Fibroblast of skin of right quadriceps (primary cell): ENCODE data around the gene B4GALNT2.
"Not testable (repeated sequence)": the region's sequence is repeated elsewhere in the genome, so short reads cannot be mapped to it uniquely, and the experiment has no call there.

Experiments
- DNase-seq: peaks from one replicate; pipeline ENCODE4 v3.0.0-alpha.2; 2013

The B4GALNT2 gene

GRCh38 chr17:49184522-49184921 is 52.0 kb downstream of the B4GALNT2 start:
- DNase-seq = not testable (repeated sequence)

DNA sequence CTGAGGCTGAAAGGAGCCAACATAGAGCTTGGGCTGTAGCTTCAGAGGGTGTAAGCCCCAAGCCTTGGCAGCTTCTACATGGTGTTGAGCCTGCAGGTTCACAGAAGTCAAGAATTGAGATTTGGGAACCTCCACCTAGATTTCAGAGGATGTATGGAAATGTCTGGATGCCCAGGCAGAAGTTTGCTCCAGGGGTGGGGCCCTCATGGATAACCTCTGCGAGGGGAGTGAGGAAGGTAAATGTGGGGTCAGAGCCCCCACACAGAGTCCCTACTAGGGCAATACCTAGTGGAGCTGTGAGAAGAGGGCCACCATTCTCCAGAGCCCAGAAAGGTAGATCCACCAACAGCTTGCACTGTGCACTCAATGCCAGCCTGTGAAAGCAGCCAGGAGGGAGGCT is 52.8 kb downstream of the B4GALNT2 start:
- DNase-seq = not testable (repeated sequence)

DNA sequence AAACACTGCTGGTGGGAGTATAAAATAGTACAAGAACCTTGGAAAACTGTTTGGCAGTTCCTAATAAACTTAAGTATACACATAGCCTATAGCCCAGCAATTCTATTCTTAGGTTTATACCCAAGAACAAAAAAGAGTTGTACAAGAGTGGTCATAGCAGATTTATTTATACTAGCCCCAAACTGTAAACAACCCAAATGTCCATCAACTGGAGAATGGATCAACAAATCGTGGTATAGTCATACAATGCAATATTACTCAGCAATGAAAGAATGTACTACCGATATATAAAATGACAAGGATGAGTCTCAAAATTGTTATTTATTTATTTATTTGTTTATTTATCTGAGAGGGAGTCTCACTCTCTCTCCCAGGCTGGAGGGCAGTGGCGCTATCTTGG is 54.7 kb downstream of the B4GALNT2 start:
- no peak for DNase-seq

- DNase-seq = no peak
Observed at GRCh38 chr17:49190932-49191331, 58.4 kb downstream of the B4GALNT2 start.

- DNase-seq = no peak
Observed at GRCh38 chr17:49191409-49191916, 58.9 kb downstream of the B4GALNT2 start.

DNA sequence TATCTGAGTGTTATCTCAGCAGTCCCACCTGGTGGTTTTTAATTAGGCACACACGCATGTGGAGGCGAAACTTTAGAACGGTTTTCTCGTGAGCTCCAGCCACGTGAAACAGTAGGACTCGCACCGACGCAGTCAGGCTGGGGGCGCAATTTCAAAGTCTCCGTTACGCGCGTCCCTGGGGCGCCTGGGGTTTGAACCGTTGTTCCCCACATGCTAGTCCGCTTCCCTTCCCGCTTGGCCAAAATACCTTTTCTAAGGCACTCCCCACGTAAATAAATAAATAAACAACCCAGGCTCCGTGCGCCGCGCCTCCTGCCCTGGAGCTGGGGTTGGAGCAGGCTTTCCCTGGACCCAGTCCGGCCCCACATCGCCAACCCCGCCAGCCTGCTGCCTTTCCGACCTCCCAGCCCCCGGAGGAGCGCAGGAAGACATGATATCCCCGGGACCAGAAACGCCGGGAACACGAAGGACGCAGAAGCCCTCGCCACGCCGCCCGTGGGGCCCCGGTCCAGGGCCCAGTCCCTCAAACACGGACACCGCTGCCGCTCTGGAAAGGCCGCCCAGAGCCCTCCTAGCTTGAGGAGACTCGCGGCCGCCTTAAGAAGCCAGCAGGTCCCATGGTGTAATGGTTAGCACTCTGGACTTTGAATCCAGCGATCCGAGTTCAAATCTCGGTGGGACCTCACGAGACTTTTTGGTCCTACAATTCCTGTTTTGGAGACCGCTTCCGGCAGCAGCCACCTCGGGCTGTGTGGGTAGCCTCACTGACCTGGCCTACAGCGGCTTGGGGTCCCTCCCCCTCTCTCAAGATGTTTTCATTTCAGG is 59.6 kb downstream of the B4GALNT2 start:
- peak; percentile 86 for DNase-seq

DNA sequence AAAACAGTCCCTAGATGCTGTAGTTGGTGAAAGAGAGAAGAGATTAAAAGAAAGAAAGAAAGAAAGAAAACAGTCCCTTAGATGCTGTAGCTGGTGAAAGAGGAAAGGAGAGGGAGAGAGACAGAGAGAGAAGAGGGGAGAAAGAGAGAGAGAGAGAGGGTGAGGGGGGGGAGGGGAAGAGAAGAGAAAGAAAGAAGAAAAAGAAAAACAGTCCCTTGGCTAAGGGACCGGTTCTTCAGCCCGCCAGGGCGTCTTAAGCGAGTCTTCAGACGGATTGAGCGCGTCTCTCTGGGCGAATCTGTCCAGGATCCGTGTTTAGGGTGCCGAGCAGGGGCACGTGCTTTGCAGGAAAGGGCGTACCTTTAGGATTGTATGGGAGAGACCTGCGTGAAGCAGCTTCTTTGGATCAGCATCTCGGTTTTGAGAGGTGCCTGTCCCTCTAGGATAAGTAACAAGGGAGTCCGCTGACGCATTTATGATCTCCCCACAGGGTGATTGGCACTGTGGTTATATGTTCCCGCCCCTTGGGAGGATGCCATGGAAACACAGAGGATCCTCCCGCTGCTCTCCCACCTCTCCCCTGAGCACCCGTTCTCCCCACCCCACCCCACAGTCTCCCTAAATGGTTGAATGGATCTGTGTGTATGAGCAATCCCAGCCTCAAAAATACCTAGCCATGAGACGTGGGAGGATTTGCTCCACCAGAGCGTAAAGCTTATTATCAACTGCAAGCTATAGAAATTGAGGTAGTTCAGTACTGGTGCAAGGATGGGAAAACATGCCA is 61.1 kb downstream of the B4GALNT2 start:
- peak; percentile 65 for DNase-seq

DNA sequence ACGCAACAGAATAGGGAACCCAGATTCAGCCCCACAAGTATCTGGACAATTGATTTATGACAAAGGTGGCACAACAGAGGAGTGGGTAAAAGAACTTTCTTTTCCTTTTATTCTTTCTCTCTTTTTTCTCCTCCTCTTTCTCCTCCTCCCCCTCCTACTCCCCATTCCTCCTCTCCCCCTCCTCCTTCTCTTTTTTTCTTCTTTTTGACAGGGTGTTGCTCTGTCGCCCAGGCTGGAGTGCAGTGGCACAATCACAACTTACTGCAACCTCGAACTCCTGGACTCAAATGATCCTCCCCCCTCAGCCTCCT is 61.7 kb downstream of the B4GALNT2 start:
- no peak for DNase-seq

GRCh38 chr17:49195751-49196150 is 63.2 kb downstream of the B4GALNT2 start:
- no peak for DNase-seq

- DNase-seq = no peak
Observed at GRCh38 chr17:49196520-49196919, 64.0 kb downstream of the B4GALNT2 start.

DNA sequence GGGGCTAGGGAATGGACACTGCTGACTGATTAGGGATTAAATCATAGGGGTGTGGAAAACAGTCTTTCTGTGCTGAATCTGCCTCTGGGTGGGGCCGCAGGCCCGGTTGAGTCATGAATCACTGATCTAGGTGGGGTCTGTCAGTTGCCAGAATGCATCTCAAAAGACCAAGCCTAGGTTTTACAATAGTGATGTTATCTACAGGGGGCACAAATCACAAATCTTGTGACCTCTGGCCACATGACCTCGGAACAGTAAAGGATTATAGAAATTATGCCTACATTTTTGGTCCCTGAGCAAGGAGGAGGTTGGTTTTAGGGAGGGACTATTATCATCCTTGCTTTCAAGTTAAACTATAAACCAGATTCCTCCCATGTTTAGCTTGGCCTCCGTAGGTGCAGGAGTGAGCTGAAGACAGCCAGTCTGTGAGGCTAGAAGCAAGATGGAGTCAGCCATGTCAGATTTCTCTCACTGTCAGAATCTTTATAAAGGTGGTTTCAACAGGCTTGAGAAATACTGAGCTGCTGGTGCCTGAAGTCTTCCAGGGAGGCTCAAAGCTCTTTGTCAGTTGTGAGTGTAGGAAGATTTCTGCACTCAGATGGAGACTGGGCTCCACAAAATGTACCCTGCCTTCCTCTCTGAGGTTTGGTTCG is 64.9 kb downstream of the B4GALNT2 start:
- DNase-seq = no peak

DNA sequence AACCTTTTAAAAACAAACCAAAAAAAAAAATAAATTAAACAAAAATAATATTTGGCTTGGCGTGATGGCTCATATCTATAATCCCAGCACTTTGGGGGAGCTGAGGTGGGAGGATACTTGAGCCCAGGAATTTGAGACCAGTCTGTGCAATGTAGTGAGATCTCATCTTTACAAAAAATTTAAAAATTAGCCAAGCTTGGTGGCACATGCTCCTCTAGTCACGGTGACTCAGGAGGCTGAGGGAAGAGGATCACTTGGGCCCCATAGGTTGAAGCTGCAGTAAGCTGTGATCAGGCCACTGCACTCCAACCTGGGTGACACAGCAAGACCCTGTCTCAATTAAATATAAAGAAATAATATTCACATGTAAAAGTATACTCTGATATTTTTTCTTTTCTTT is 65.6 kb downstream of the B4GALNT2 start:
- DNase-seq = no peak

- DNase-seq = no peak
Observed at GRCh38 chr17:49200423-49201083, 68.0 kb downstream of the B4GALNT2 start.

- peak; percentile 74 for DNase-seq
Observed at GRCh38 chr17:49201481-49201927, 68.9 kb downstream of the B4GALNT2 start.

DNA sequence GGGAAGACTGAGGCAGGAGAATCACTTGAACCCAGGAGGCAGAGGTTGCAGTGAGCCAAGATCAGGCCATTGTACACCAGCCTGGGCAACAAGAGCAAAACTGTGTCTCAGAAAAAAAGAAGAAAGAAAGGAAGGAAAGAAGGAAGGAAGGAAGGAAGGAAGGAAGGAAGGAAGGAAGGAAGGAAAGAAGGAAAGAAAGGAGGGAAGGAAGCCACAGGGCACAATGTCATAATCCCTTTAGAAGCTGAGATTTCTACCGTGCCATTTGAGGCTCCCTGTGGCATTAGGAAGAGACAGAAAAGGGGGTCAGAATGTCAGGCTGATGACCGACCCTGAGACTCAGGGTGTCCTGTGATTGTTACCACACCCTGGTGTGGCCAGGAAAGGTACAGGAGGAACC is 71.2 kb downstream of the B4GALNT2 start:
- DNase-seq = no peak

GRCh38 chr17:49204516-49204915 is 71.9 kb downstream of the B4GALNT2 start:
- no peak for DNase-seq

DNA sequence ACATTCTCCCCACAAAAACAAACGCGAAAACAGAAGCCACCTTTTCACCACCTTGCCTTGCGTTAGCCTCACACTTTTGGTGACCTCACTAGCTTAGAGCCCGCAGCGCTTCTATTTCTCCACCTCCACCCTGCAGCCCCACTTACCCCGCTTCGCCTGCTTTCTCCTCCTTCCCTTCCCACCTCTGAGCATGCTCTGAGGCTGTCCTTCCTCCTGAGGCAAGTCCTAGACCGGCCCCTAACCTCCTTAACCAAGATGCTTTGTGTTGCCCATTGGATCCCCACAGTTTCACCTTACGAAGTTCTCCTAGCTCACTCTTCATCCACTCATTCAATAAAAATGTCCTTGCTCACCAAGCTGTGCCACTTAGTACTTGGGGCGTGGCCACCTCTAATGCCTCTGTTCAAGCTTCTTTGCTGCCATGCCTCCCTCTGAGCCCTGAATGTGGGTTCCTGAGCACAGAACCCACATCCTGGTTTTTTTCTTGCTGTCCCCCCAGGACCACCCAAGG is 76.5 kb downstream of the B4GALNT2 start:
- peak; percentile 15 for DNase-seq

GRCh38 chr17:49210158-49211029 is 77.8 kb downstream of the B4GALNT2 start, which contains the start of the genes ABI3 and GNGT2:
TSS of gene ABI3 (plus strand) at chr17:49210707. CDS start at chr17:49210725, 18 bp downstream.
TSS of gene GNGT2 (minus strand) at chr17:49210574. CDS start at chr17:49207422, 3,152 bp downstream.
- peak; percentile 74 for DNase-seq

DNA sequence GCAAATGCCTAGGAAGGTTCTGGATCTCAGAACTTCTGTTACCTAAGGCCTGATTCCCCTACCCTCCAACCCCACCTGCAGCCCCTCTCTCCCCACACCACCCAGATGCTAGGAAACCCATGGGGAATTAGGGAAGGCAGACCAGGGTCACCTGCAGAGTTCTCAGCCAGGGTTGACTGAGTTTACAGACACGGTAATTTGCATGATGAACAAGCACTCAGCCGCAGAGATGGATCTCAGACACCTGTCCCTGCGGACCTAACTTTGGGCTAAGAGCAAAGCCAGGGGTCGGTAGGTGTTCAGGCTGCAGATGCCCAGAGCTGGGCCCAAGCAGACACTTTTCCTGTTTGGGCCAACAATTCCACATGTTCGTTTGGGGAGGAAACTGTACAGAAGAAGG is 80.8 kb downstream of the B4GALNT2 start:
- DNase-seq = no peak

- DNase-seq = no peak
Observed at GRCh38 chr17:49213847-49214246, 81.3 kb downstream of the B4GALNT2 start.

DNA sequence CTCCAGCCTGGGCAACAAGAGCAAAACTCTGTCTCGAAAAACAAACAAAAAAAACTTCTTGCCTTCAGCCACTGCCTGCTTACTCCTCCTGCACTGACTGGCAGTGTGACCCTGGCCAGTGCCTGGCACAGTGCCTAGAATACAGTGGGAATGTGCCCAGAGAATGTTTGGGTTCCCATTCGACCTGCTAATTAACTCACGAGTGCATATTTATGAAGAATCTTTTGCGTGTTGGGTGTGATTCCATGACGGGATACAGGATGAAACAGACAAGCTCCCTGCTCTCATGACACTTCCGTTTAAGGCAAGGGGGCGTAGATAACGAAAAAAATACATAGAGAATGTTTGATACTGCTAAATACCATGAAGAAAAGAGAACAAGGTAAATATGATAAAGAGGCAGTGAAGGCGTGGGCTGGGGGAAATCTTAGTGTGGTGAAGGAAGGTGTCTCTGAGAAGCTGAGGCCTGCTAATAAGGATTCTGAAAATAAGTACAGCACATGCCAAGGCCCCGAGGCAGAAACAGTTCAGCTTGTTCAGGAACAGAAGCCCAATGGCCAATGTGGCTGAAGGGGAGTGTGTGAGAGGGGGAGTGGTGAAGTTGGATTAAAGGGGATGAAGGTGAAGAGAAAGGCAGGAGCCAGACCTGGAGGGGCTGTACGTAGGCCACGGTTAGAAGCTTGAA is 82.2 kb downstream of the B4GALNT2 start:
- DNase-seq = no peak
